Right forelimb (tissue), 1 donor: Measurements from ENCODE around the gene PFN3.

Source experiments
- DNase-seq: peaks from one replicate; pipeline ENCODE4 v3.0.0-alpha.2; 2018

Gene PFN3

GRCh38 chr5:177399997-177400868 is at the start of gene PFN3:
Gene PFN3 (minus strand): TSS chr5:177400661. CDS start chr5:177400576, 85 bp downstream.
- DNase-seq, result peak; percentile 74

- DNase-seq, result no peak
These were observed 48.9 kb upstream of the PFN3 start for GRCh38 chr5:177449140-177450061.

GRCh38 chr5:177448244-177448950 is 47.9 kb upstream of the PFN3 start:
- DNase-seq, result no peak

- no peak for DNase-seq
These were observed 47.3 kb upstream of the PFN3 start for GRCh38 chr5:177447611-177448243.

- DNase-seq, result peak; percentile 73
These were observed 46.7 kb upstream of the PFN3 start for GRCh38 chr5:177447066-177447610.

GRCh38 chr5:177446200-177447065 is 46.0 kb upstream of the PFN3 start, which contains the start of gene PRR7:
Gene PRR7 (plus strand): TSS chr5:177446814. CDS start chr5:177455068, 8,254 bp downstream.
- peak; percentile 83 for DNase-seq

- DNase-seq, result no peak
These were observed 45.4 kb upstream of the PFN3 start for GRCh38 chr5:177445917-177446199.

GRCh38 chr5:177445052-177445916 is 44.8 kb upstream of the PFN3 start:
- DNase-seq, result no peak

- no peak for DNase-seq
These were observed 43.9 kb upstream of the PFN3 start for GRCh38 chr5:177444106-177445051.

- DNase-seq, result no peak
These were observed 42.9 kb upstream of the PFN3 start for GRCh38 chr5:177443144-177443983.

- DNase-seq, result no peak
These were observed 41.8 kb upstream of the PFN3 start for GRCh38 chr5:177442066-177442826.

- DNase-seq, result no peak
These were observed 40.7 kb upstream of the PFN3 start for GRCh38 chr5:177440990-177441780.

- DNase-seq, result no peak
These were observed 39.9 kb upstream of the PFN3 start for GRCh38 chr5:177440211-177440989.

- DNase-seq, result no peak
These were observed 39.1 kb upstream of the PFN3 start for GRCh38 chr5:177439518-177440053.

- no peak for DNase-seq
These were observed 38.0 kb upstream of the PFN3 start for GRCh38 chr5:177438468-177438867.
